NCI-H748 (cell line): Measurements from ENCODE around the gene CDK8.
"Not testable (repeated sequence)": the region's sequence is repeated elsewhere in the genome, so short reads cannot be mapped to it uniquely, and the experiment has no call there.

ENCODE experiments used
- DNase-seq: peaks from one replicate; lab custom pipeline; 2025; ENCODE audit not compliant: unreplicated experiment; lab: John Stamatoyannopoulos, UW

Gene CDK8

GRCh38 chr13:26310470-26310869 is 56.5 kb downstream of the CDK8 start:
- peak; percentile 25 for DNase-seq

GRCh38 chr13:26312019-26312418 is 58.1 kb downstream of the CDK8 start:
- not testable (repeated sequence) for DNase-seq

DNA sequence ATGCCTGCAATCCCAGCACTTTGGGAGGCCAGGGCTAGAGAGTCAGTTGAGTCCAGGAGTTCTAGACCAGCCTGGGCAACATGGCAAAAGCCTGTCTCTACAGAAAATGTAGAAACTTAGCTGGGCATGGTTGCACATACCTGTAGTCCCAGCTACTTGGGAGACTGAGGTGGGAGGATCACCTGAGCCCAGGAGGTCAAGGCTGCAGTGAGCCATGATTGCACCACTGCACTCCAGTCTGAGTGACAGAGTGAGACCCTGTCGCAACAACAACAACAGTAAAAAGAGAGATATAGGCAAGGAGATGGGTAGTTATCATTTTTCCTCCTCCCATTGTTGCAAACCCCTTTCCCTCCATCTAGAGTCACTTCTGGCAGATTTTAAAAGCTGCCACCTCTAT is 62.2 kb downstream of the CDK8 start:
- DNase-seq, result not testable (repeated sequence)

GRCh38 chr13:26320766-26321165 is 66.8 kb downstream of the CDK8 start:
- no peak for DNase-seq

DNA sequence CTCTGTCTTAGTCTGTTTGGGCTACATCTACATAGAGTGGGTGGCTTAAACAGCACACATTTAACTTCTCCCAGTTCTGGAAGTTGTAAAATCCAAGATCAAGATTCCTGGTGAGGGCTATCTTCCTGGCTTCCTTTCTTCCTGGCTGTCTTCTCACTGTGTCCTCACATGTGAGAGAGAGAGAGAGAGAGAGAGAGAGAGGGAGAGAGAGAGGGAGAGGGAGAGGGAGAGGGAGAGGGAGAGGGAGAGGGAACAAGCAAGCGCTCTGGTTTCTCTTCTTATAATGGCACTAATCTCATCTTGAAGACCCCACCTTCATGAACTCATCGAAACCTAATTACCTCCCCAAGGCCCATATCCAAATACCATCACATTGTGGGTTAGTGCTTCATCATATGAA is 69.2 kb downstream of the CDK8 start:
- no peak for DNase-seq

DNA sequence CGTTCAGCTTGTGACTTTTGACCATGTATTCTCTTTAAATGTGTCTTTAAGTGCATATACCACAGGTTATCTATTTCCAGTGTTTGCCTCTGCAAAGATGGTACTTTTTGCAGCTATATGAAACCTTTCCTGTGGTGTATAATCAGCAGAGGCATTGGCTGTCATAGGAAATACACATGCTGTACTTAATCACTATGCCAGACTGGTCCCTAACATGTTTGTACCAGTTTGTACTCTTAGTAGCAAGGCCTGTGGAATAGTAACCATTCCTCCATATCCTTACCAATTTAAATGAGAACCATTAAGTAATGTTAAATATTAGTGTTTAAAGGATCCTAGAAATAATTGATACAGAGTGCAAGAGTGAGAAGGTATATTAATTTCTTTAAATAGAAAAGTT is 69.8 kb downstream of the CDK8 start:
- no peak for DNase-seq

DNA sequence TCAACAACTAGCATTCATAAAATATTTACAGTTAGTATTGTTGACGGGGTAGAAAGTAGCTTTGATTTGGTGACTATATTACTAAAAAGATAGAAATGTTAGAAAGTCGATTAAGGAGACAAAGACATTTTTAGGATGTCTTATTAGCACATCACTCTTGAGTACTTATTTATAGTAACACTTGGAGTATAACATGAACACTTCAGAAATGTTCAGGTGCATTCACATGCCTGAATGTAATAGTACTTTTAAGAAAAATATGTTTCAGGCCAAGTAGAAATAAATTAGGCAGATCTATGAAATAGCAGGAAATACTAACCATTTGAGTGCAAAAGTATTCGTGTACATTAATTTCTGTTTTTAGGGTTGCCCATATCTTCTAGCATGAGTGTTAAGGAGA is 70.4 kb downstream of the CDK8 start:
- no peak for DNase-seq

DNA sequence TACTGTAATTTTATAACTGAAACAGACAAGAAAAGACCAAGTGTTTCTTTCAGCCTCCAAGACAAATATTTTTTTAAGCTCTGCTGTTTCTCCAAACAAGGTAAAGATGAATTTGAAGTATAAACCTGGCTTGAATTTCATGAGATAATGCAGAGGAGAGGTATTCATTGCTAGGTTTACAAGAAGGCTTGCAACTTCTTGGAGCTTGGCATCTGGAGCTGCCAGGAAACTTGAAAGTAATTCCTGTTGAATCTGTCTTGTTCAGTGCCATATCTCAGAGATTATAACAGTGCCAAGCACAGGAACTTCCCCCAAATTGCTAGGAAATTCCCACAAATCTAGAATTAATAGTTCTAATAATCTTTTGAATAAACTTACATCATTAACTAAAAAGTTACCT is 70.9 kb downstream of the CDK8 start:
- no peak for DNase-seq

DNA sequence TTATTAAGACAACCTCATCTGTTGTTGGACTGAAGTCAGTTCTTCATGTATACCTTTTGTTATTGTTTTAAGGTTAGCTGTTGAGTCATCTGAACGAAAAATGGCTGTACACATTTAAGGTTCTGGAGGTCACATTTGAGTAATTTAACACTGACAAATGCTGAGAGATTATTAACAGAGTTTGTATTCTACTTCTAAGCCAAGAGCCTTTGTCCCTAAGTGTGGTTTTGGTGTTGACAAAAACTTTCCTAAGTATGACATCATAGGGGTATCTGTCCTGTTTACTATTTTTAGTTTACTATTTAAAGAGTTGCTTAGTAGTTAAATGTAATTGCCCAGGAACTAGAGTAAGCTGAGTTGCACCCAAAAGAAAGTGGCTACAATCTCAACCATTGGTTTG is 71.9 kb downstream of the CDK8 start:
- DNase-seq, result no peak

- no peak for DNase-seq
Observed at GRCh38 chr13:26326562-26326961, 72.6 kb downstream of the CDK8 start.

DNA sequence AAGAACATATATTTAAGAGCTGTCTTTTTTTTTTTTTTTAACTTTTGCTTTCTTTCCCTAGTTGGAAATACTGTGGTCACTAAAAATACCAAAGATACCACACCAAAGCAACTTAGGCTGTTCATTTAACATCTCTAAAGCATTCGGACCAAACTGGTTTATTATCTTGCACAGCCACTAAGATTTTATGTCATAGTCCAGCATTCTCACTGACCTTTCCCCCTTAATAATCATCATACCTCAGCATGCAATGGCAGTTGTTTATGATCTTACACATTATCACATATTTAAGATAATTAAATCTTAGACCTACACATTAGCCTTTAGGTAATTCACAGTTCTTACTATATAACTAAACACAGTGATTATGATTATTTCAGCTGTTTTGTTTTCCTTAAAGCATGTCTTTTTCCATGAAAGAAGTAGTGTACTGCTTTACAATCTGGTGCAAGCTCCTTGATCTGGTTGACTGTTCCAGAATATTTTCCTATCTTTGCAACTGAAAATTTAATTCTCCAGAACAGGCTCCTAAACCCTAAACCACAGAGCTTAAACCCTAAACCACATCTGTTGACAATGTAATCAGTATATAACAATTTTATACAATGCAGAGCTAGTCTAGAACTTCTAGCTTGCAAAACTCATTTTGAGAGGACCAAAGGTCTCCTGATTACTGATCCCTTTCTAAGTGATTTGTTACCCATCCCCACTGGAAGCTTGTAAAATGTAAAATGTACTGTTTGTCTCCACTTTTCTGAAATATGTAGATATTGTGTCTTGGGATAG is 74.2 kb downstream of the CDK8 start:
- DNase-seq, result no peak

GRCh38 chr13:26335158-26335557 is 81.2 kb downstream of the CDK8 start:
- DNase-seq, result no peak

- no peak for DNase-seq
Observed at GRCh38 chr13:26340807-26341206, 86.9 kb downstream of the CDK8 start.

GRCh38 chr13:26342898-26343297 is 89.0 kb downstream of the CDK8 start:
- peak; percentile 71 for DNase-seq

- DNase-seq, result no peak
Observed at GRCh38 chr13:26343816-26344215, 89.9 kb downstream of the CDK8 start.

- DNase-seq, result no peak
Observed at GRCh38 chr13:26344980-26345379, 91.1 kb downstream of the CDK8 start.

GRCh38 chr13:26348966-26349365 is 95.0 kb downstream of the CDK8 start:
- peak; percentile 82 for DNase-seq

DNA sequence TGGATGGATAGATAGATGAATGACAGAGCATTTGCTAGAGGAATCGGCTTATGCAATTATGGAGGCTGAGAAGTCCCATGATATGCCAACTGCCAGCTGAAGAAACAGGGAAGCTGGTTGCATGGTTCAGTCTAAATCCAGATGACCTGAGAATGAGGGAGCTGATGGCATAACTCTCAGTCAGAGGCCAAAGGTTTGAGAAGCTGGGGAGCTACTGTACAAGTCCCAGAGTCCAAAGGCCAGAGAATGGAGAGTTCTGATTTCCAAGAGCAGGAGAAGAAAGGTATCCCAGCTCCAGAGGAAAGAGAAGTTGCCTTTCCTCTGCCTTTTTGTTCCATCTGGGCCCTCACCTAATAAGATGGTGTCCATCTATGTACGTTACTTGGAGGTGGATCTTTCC is 108.3 kb downstream of the CDK8 start:
- DNase-seq, result no peak

DNA sequence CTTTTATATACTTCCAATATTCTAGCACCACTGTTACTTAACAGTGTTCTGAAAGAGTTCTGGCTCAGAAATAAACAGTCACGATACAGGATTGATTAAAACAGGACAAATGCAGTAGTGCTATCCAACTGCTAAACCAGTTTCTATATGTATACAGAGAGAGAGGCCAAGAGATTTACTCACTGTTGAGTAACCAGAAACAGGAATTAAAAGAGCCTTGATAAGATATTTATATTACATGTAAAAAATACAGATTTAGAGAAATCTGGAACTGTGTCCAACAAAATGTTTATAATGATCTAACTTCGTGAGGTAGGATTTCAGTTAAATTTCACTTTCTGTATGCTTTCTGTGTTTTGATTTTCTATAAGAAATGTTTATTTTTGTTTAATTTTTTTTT is 116.6 kb downstream of the CDK8 start:
- no peak for DNase-seq

- DNase-seq, result no peak
Observed at GRCh38 chr13:26372747-26373146, 118.8 kb downstream of the CDK8 start.

DNA sequence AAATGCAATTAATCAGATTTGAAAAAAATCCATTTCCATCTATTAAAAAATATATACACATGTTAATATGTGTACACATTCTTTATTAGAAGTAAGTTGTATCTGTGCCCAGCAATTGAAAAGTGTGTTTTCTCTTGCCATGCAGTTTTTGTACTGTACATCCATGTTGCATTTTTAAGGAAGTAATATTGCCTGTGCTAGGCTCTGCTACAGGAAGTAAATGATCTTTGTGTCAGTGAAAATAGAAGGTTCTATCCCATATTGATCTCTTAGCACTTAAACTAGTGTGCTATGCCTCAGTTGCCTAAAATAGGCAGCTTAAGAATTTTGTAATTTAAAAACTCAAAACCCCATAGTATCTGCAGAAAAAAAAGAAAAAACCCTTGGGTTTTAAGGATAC is 122.5 kb downstream of the CDK8 start:
- DNase-seq, result no peak

DNA sequence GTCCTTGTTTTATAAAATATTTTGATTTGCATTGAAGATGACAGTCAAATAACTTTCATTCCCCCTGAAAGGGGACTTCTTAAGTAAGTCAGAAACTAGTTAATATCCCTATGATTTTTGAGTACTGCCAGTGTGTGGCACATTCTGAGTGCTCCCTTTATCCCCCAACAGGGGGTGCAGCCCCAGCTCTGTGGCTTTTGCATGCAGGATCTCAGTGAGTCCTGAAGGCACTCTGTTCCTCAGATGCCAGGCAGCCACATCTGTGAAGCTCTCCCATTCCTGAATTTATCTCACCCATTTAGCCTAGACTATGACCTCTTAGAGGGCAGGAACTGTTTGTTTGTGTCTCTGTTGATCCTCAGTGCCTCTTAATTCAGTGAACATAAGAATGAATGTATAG is 123.1 kb downstream of the CDK8 start:
- peak; percentile 44 for DNase-seq

- no peak for DNase-seq
Observed at GRCh38 chr13:26378116-26378515, 124.2 kb downstream of the CDK8 start.
